HG02588 (cell line): ENCODE measurements around the gene RELL1.

Source experiments
- ATAC-seq: cut with Tn5 transposase; IDR thresholded peaks from one replicate; pipeline ENCODE4 v1.9.1; 2021; ENCODE audit warnings: mild to moderate bottlenecking, moderate library complexity; ENCODE audit not compliant: unreplicated experiment

RELL1 gene

GRCh38 chr4:37667197-37668100, 18.7 kb downstream of the RELL1 start:
- no peak for ATAC-seq

- peak; percentile 50 for ATAC-seq
These were observed 19.5 kb downstream of the RELL1 start for GRCh38 chr4:37666625-37667071.

GRCh38 chr4:37665333-37666320, 20.5 kb downstream of the RELL1 start:
- ATAC-seq, result no peak

GRCh38 chr4:37664696-37665095, 21.5 kb downstream of the RELL1 start:
- no peak for ATAC-seq

- no peak for ATAC-seq
These were observed 22.6 kb downstream of the RELL1 start for GRCh38 chr4:37663552-37663951.

- ATAC-seq, result no peak
These were observed 23.2 kb downstream of the RELL1 start for GRCh38 chr4:37662861-37663390.

- no peak for ATAC-seq
These were observed 23.9 kb downstream of the RELL1 start for GRCh38 chr4:37662251-37662650.

- ATAC-seq, result no peak
These were observed 24.4 kb downstream of the RELL1 start for GRCh38 chr4:37661772-37662171.

- ATAC-seq, result no peak
These were observed 26.5 kb downstream of the RELL1 start for GRCh38 chr4:37659696-37660095.

GRCh38 chr4:37656649-37657048, 29.5 kb downstream of the RELL1 start:
- no peak for ATAC-seq

GRCh38 chr4:37653601-37654000, 32.6 kb downstream of the RELL1 start:
- ATAC-seq, result no peak

GRCh38 chr4:37652747-37653527, 33.2 kb downstream of the RELL1 start:
- no peak for ATAC-seq

- ATAC-seq, result no peak
These were observed 34.3 kb downstream of the RELL1 start for GRCh38 chr4:37651781-37652377.

- no peak for ATAC-seq
These were observed 35.7 kb downstream of the RELL1 start for GRCh38 chr4:37650481-37650880.

- no peak for ATAC-seq
These were observed 36.9 kb downstream of the RELL1 start for GRCh38 chr4:37649268-37649667.

GRCh38 chr4:37648084-37648817, 37.9 kb downstream of the RELL1 start:
- ATAC-seq, result no peak

- ATAC-seq, result no peak
These were observed 39.9 kb downstream of the RELL1 start for GRCh38 chr4:37646247-37646646.

GRCh38 chr4:37645736-37646135, 40.4 kb downstream of the RELL1 start:
- ATAC-seq, result no peak

GRCh38 chr4:37644962-37645361, 41.2 kb downstream of the RELL1 start:
- ATAC-seq, result no peak
